Endothelial cell of umbilical vein (primary cell): ENCODE data around the gene SH3BGRL2. TPM values are rescaled to one million over a fixed set of nuclear protein-coding genes. Genes with fewer than 3 reads are reported as not detected.

ENCODE experiments used
- BruUV-seq: library from RNA; stranded (reverse); fragments of 400-500 nt; replicated peaks from 2 replicates; lab custom pipeline; 2021; lab: Mats Ljungman, UMichigan
- CTCF ChIA-PET: fragments of 300-600, 350-600 bp; sonication (Branson Sonifier 250); formaldehyde crosslinking; loops from one replicate; lab custom pipeline; 2021; ENCODE audit warnings: antibody characterized with exemption, inconsistent platforms; lab: Charles Lee
- POLR2A ChIA-PET: fragments of 300-600, 350-600 bp; sonication (Branson Sonifier 250); formaldehyde crosslinking; loops from one replicate; lab custom pipeline; 2021; ENCODE audit warnings: antibody characterized with exemption, inconsistent platforms; lab: Charles Lee
- DNase-seq: peaks from one replicate; pipeline ENCODE4 v3.0.0-alpha.2; 2011; ENCODE audit warnings: low read depth, low spot score
- FAIRE-seq: peaks from 2 replicates; lab custom pipeline; 2011; peaks lifted over from hg19 to GRCh38; lab: Jason Lieb, UNC
- H2AFZ ChIP-seq: 2 replicates; pipeline ENCODE4 v1.6.0; 2012; ENCODE audit warnings: low read depth, low read length, control low read depth, inconsistent platforms
- H3K27ac ChIP-seq: 2 replicates; pipeline ENCODE4 v1.5.1; 2011; ENCODE audit warnings: low read depth, mild to moderate bottlenecking, control low read depth, low read length, moderate library complexity; ENCODE audit not compliant: insufficient read depth
- H3K27me3 ChIP-seq, 2 experiments: 2 replicates each; pipeline versions ENCODE4 v1.6.0 to v1.6.1; 2011; ENCODE audit warnings: low read length in 2 of 2, mixed read lengths in 1 of 2; ENCODE audit not compliant: control insufficient read depth in 2 of 2, insufficient read depth in 2 of 2
- H3K36me3 ChIP-seq, 2 experiments: 2 replicates in 1 of 2; 3 replicates in 1 of 2; pipeline ENCODE4 v1.5.1; 2011; ENCODE audit warnings: low read length in 2 of 2, mild to moderate bottlenecking in 1 of 2, moderate library complexity in 1 of 2; ENCODE audit not compliant: control insufficient read depth in 2 of 2, insufficient read depth in 2 of 2; ENCODE audit errors: extremely low read depth in 1 of 2
- H3K4me1 ChIP-seq: 3 replicates; pipeline ENCODE4 v1.5.1; 2011; ENCODE audit warnings: mild to moderate bottlenecking, low read length; ENCODE audit not compliant: control insufficient read depth, insufficient read depth; ENCODE audit errors: extremely low read depth
- H3K4me2 ChIP-seq: 2 replicates; pipeline ENCODE4 v1.6.1; 2011; ENCODE audit warnings: low read length, control low read depth, mixed read lengths; ENCODE audit not compliant: insufficient read depth
- H3K4me3 ChIP-seq, 3 experiments: fragments of 200-600 bp in 1 of 3; sonication (generic), shearing (Covaris generic) in 1 of 3; replicated peaks in 1 of 3; 2 replicates each; pipeline ENCODE4 v1.5.1; 2011 to 2016; ENCODE audit warnings: control low read depth in 3 of 3, low read length in 3 of 3, mild to moderate bottlenecking in 2 of 3, inconsistent platforms in 1 of 3, low read depth in 1 of 3, moderate library complexity in 1 of 3; ENCODE audit not compliant: insufficient read depth in 1 of 3
- H3K79me2 ChIP-seq: 2 replicates; pipeline ENCODE4 v1.6.0; 2012; ENCODE audit warnings: low read length, inconsistent platforms; ENCODE audit not compliant: control insufficient read depth, insufficient read depth
- H3K9ac ChIP-seq: replicated peaks from 2 replicates; pipeline ENCODE3; 2011; ENCODE audit warnings: low read length, control low read depth; ENCODE audit not compliant: insufficient read depth; ENCODE audit errors: extremely low read depth
- H3K9me1 ChIP-seq: replicated peaks from 3 replicates; pipeline ENCODE4 v1.6.0; 2011; ENCODE audit warnings: mild to moderate bottlenecking, low read length; ENCODE audit not compliant: control insufficient read depth, insufficient read depth; ENCODE audit errors: extremely low read depth
- H3K9me3 ChIP-seq: replicated peaks from 2 replicates; pipeline ENCODE4 v1.5.1; 2012; ENCODE audit warnings: low read length, inconsistent platforms; ENCODE audit not compliant: control insufficient read depth, insufficient read depth
- H4K20me1 ChIP-seq: replicated peaks from 2 replicates; pipeline ENCODE3; 2011; ENCODE audit warnings: mild to moderate bottlenecking, low read length; ENCODE audit not compliant: control insufficient read depth, insufficient read depth; ENCODE audit errors: extremely low read depth
- CTCF ChIP-seq, 2 donors: IDR thresholded peaks; 1 replicate in 1 of 2; 2 replicates in 1 of 2; pipeline ENCODE4 v1.5.1; 2011; ENCODE audit warnings: low read length in 2 of 2, mild to moderate bottlenecking in 2 of 2, moderate library complexity in 2 of 2, control low read depth in 1 of 2, inconsistent platforms in 1 of 2, low read depth in 1 of 2; ENCODE audit not compliant: insufficient read depth in 1 of 2; ENCODE audit errors: extremely low read depth in 1 of 2
- EZH2 ChIP-seq: IDR thresholded peaks from 2 replicates; pipeline ENCODE4 v1.6.1; 2012; ENCODE audit warnings: borderline replicate concordance, low read depth, mild to moderate bottlenecking, moderate library complexity, low read length, inconsistent platforms; ENCODE audit not compliant: severe bottlenecking
- FOS ChIP-seq: IDR thresholded peaks from 2 replicates; pipeline ENCODE4 v1.6.1; 2011; ENCODE audit warnings: mild to moderate bottlenecking, low read length, moderate library complexity, borderline replicate concordance; ENCODE audit not compliant: insufficient read depth
- GATA2 ChIP-seq: IDR thresholded peaks from 2 replicates; pipeline ENCODE4 v1.7.0; 2011; ENCODE audit warnings: low read depth, mild to moderate bottlenecking, moderate library complexity, mixed read lengths, low read length; ENCODE audit not compliant: insufficient read length, insufficient read depth
- JUN ChIP-seq: IDR thresholded peaks from 2 replicates; pipeline ENCODE4 v1.6.1; 2011; ENCODE audit warnings: borderline replicate concordance, low read depth; ENCODE audit not compliant: insufficient read length, insufficient read depth
- MYC ChIP-seq: IDR thresholded peaks from one replicate; pipeline ENCODE4 v1.6.1; 2011; ENCODE audit warnings: mild to moderate bottlenecking, low read depth, low read length
- POLR2A ChIP-seq: IDR thresholded peaks from 2 replicates; pipeline ENCODE4 v1.6.1; 2012; ENCODE audit warnings: low read depth, mild to moderate bottlenecking, control low read depth, low read length
- POLR2AphosphoS5 ChIP-seq: IDR thresholded peaks from 2 replicates; pipeline ENCODE4 v1.6.1; 2012; ENCODE audit warnings: low read depth, mild to moderate bottlenecking, control low read depth, low read length, moderate library complexity; ENCODE audit not compliant: insufficient read depth
- dilution Hi-C: fragments of 300-500 bp; cut with MboI; formaldehyde crosslinking; loops from one replicate; pipeline ENCODE4 v1.15.0; 2019; ENCODE audit warnings: low sequenced_read_pairs; ENCODE audit not compliant: extremely low pct_ligation_motif_present
- intact Hi-C: fragments of 100-400 bp; cut with micrococcal nuclease; formaldehyde crosslinking; loops from one replicate; pipeline ENCODE4 v1.10.0; 2022
- polyA plus RNA-seq, 4 experiments: library from polyadenylated mRNA; depleted of rRNA in 3 of 4; stranded (reverse) in 3 of 4; unstranded in 1 of 4; fragments of >200 nt; gene quantifications; 2 replicates each; pipeline versions ENCODE4 v1.2.1 to v1.2.3, GENCODE V29; 2011 to 2012; ENCODE audit warnings: missing spikeins in 1 of 4
- total RNA-seq: library from RNA; stranded (reverse); gene quantifications from 2 replicates; pipeline ENCODE4 v1.2.3, GENCODE V29; 2021
- TF ChIP-seq, protein P1 (sequence below): IDR thresholded peaks from 2 replicates; pipeline ENCODE4 v1.6.1; 2011; ENCODE audit not compliant: insufficient read depth, insufficient read length

The SH3BGRL2 gene
- total and polyA plus RNA-seq, 2 donors (not counting 3 experiments of a cell fraction or from before 2014, with no cell fraction given): 3.2 to 10.7 TPM

DNA sequence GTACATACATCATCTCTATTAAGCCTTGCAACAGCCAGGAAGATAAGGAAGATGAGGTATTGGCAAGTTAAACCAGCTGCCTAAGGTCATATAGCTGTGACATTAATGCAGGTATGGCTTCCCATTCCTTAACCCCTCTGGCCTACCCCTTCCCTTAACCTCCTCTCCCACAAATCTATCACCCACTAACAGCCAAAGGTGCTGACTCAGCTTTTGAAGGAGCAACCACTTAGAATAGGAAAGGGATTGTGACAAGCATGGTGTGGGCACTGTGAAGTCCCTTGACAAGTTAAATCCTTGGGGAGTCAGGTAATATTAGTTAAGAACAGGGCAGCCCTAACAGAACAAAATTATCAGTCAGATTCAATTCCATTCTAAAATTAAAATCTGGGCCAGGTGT, 5.4 kb upstream of the SH3BGRL2 start:
- H3K36me3 ChIP-seq: no peaks in the 10 kb centered on the region
- DNase-seq: no peak
- ChIA-PET POLR2A (no interaction called here), CTCF (interaction anchor here (0.8 kb wide), 1 partner anchor 12 kb away, joined by 3 read pairs; no protein-coding TSS in a partner anchor)
- no peaks in the 10 kb centered on the region for H3K9me1 ChIP-seq
- H3K4me3 ChIP-seq: no peak overlapping the region
- no peak overlapping the region for H3K9ac ChIP-seq
- peaks cover 2% of the 10 kb centered on the region for H3K4me1 ChIP-seq
- dilution Hi-C loops (no loop called here), intact Hi-C loops (no loop called here)
- no peaks in the 10 kb centered on the region for H3K79me2 ChIP-seq
- no peaks in the 10 kb centered on the region for H3K27me3 ChIP-seq
- H3K4me2 ChIP-seq: no peak overlapping the region
- TF ChIP-seq POLR2A: no peak
- TF ChIP-seq JUN: no peak
- TF ChIP-seq POLR2AphosphoS5: no peak
- TF ChIP-seq, protein P1, sequence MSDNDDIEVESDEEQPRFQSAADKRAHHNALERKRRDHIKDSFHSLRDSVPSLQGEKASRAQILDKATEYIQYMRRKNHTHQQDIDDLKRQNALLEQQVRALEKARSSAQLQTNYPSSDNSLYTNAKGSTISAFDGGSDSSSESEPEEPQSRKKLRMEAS: no peak
- no peak for TF ChIP-seq CTCF (IDR thresholded peaks at IDR 0.05; ENCODE audit: extremely low read depth in 1 of 2, insufficient read depth in 1 of 2, low read depth in 1 of 2, low read length in 2 of 2)
- TF ChIP-seq GATA2: no peak
- TF ChIP-seq FOS: no peak
- no peak for TF ChIP-seq EZH2
- TF ChIP-seq MYC: no peak
- BruUV-seq: no TSS peak
- no peak for FAIRE-seq
- no peak overlapping the region for H3K27ac ChIP-seq
- H3K9me3 ChIP-seq: no peaks in the 10 kb centered on the region
- no peaks in the 10 kb centered on the region for H4K20me1 ChIP-seq
- H2AFZ ChIP-seq: no peak overlapping the region
